GM18517 (cell line): ENCODE results near the gene SLC10A4.

ENCODE experiments used
- ATAC-seq: cut with Tn5 transposase; IDR thresholded peaks from one replicate; pipeline ENCODE4 v1.9.1; 2021; ENCODE audit warnings: mild to moderate bottlenecking, moderate library complexity; ENCODE audit not compliant: unreplicated experiment

The SLC10A4 gene

GRCh38 chr4:48489683-48490011 lies 6.5 kb downstream of the SLC10A4 start:
- ATAC-seq, result no peak

- ATAC-seq, result no peak
These were observed 7.0 kb downstream of the SLC10A4 start, which contains the start of gene ZAR1 for GRCh38 chr4:48490012-48490679. ZAR1 (plus strand) TSS chr4:48490252; CDS start chr4:48490292, 40 bp downstream.

- ATAC-seq, result no peak
These were observed 7.8 kb downstream of the SLC10A4 start for GRCh38 chr4:48490680-48491513.

GRCh38 chr4:48491514-48492176 lies 8.5 kb downstream of the SLC10A4 start:
- no peak for ATAC-seq

- no peak for ATAC-seq
These were observed 10.4 kb downstream of the SLC10A4 start for GRCh38 chr4:48493452-48494100.

- ATAC-seq, result no peak
These were observed 12.8 kb downstream of the SLC10A4 start for GRCh38 chr4:48495941-48496340.

GRCh38 chr4:48498895-48499294 lies 15.8 kb downstream of the SLC10A4 start:
- ATAC-seq, result no peak

- peak; percentile 94 for ATAC-seq
These were observed 16.5 kb downstream of the SLC10A4 start for GRCh38 chr4:48499551-48500066.

GRCh38 chr4:48503233-48504025 lies 20.3 kb downstream of the SLC10A4 start:
- ATAC-seq, result no peak

GRCh38 chr4:48504026-48504330 lies 20.8 kb downstream of the SLC10A4 start:
- no peak for ATAC-seq

- ATAC-seq, result no peak
These were observed 21.2 kb downstream of the SLC10A4 start for GRCh38 chr4:48504352-48504751.

- ATAC-seq, result no peak
These were observed 23.6 kb downstream of the SLC10A4 start for GRCh38 chr4:48506716-48507115.

GRCh38 chr4:48509543-48509942 lies 26.4 kb downstream of the SLC10A4 start:
- ATAC-seq, result no peak

- no peak for ATAC-seq
These were observed 35.0 kb downstream of the SLC10A4 start for GRCh38 chr4:48518143-48518542.

GRCh38 chr4:48526406-48526805 lies 43.3 kb downstream of the SLC10A4 start:
- no peak for ATAC-seq

GRCh38 chr4:48538358-48538757 lies 55.2 kb downstream of the SLC10A4 start:
- ATAC-seq, result no peak
